ENCODE measurements around the gene PI3. TPM values are rescaled to one million over a fixed set of nuclear protein-coding genes. Genes with fewer than 3 reads are reported as not detected.

The PI3 gene
- total and polyA plus RNA-seq, 2 of the 8 experiments (the other 6 are each of a cell fraction or from before 2014, with no cell fraction given) = not detected

DNA sequence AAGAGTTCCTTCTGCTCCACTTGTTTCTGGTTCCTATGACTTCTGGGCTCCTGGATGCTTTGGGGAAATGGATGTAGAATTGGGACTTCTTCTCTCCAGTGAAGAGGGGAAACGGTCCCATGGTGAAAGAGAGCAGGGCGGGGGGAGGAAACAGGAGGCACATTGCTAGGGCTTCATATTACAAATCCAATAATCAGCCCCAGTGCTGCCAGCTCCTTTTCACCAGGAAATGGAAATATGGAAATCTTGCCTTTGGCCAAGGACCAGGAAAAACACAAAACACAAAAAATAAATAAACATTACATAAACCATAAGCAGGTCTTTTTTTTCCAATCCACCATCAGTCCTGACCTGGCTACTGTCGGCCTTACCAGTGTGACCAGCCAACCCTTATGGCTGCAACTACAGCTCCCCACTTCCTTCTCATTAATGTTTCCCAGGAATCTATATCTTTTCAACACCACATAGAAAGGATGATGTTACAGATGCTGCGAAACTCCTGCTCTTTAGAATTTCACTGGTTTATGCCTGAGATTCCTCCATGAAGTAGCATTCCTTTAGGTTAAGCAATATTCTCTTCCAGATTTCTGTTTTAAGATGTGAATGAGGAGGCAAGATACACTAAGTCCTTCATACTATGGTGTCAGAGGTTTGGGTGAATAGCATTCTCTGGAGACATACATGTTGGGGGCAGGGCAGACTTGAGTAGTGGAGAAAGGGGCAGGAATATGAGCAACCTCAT lies 2.0 kb downstream of the PI3 start (continued):
- TF ChIP-seq, protein P1, sequence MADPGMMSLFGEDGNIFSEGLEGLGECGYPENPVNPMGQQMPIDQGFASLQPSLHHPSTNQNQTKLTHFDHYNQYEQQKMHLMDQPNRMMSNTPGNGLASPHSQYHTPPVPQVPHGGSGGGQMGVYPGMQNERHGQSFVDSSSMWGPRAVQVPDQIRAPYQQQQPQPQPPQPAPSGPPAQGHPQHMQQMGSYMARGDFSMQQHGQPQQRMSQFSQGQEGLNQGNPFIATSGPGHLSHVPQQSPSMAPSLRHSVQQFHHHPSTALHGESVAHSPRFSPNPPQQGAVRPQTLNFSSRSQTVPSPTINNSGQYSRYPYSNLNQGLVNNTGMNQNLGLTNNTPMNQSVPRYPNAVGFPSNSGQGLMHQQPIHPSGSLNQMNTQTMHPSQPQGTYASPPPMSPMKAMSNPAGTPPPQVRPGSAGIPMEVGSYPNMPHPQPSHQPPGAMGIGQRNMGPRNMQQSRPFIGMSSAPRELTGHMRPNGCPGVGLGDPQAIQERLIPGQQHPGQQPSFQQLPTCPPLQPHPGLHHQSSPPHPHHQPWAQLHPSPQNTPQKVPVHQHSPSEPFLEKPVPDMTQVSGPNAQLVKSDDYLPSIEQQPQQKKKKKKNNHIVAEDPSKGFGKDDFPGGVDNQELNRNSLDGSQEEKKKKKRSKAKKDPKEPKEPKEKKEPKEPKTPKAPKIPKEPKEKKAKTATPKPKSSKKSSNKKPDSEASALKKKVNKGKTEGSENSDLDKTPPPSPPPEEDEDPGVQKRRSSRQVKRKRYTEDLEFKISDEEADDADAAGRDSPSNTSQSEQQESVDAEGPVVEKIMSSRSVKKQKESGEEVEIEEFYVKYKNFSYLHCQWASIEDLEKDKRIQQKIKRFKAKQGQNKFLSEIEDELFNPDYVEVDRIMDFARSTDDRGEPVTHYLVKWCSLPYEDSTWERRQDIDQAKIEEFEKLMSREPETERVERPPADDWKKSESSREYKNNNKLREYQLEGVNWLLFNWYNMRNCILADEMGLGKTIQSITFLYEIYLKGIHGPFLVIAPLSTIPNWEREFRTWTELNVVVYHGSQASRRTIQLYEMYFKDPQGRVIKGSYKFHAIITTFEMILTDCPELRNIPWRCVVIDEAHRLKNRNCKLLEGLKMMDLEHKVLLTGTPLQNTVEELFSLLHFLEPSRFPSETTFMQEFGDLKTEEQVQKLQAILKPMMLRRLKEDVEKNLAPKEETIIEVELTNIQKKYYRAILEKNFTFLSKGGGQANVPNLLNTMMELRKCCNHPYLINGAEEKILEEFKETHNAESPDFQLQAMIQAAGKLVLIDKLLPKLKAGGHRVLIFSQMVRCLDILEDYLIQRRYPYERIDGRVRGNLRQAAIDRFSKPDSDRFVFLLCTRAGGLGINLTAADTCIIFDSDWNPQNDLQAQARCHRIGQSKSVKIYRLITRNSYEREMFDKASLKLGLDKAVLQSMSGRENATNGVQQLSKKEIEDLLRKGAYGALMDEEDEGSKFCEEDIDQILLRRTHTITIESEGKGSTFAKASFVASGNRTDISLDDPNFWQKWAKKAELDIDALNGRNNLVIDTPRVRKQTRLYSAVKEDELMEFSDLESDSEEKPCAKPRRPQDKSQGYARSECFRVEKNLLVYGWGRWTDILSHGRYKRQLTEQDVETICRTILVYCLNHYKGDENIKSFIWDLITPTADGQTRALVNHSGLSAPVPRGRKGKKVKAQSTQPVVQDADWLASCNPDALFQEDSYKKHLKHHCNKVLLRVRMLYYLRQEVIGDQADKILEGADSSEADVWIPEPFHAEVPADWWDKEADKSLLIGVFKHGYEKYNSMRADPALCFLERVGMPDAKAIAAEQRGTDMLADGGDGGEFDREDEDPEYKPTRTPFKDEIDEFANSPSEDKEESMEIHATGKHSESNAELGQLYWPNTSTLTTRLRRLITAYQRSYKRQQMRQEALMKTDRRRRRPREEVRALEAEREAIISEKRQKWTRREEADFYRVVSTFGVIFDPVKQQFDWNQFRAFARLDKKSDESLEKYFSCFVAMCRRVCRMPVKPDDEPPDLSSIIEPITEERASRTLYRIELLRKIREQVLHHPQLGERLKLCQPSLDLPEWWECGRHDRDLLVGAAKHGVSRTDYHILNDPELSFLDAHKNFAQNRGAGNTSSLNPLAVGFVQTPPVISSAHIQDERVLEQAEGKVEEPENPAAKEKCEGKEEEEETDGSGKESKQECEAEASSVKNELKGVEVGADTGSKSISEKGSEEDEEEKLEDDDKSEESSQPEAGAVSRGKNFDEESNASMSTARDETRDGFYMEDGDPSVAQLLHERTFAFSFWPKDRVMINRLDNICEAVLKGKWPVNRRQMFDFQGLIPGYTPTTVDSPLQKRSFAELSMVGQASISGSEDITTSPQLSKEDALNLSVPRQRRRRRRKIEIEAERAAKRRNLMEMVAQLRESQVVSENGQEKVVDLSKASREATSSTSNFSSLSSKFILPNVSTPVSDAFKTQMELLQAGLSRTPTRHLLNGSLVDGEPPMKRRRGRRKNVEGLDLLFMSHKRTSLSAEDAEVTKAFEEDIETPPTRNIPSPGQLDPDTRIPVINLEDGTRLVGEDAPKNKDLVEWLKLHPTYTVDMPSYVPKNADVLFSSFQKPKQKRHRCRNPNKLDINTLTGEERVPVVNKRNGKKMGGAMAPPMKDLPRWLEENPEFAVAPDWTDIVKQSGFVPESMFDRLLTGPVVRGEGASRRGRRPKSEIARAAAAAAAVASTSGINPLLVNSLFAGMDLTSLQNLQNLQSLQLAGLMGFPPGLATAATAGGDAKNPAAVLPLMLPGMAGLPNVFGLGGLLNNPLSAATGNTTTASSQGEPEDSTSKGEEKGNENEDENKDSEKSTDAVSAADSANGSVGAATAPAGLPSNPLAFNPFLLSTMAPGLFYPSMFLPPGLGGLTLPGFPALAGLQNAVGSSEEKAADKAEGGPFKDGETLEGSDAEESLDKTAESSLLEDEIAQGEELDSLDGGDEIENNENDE (IDR thresholded peaks at IDR 0.05; ENCODE audit: insufficient replicate concordance, low read length) = no peak
- TF ChIP-seq POLR2A (IDR thresholded peaks at IDR 0.05; ENCODE audit: control extremely low read depth in 1 of 2, low read depth in 2 of 2, low read length in 2 of 2) = no peak
- TF ChIP-seq, protein P2, sequence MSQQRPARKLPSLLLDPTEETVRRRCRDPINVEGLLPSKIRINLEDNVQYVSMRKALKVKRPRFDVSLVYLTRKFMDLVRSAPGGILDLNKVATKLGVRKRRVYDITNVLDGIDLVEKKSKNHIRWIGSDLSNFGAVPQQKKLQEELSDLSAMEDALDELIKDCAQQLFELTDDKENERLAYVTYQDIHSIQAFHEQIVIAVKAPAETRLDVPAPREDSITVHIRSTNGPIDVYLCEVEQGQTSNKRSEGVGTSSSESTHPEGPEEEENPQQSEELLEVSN (IDR thresholded peaks at IDR 0.05) = no peak
- TF ChIP-seq CBX5 (IDR thresholded peaks at IDR 0.05; ENCODE audit: low read depth, low read length) = no peak
- no peak for TF ChIP-seq KDM5A (IDR thresholded peaks at IDR 0.05; ENCODE audit: low read length)
- no peak for TF ChIP-seq SP1 (IDR thresholded peaks at IDR 0.05; ENCODE audit: low read depth, low read length)
- TF ChIP-seq RXRA (IDR thresholded peaks at IDR 0.05; ENCODE audit: insufficient read depth, low read depth, low read length) = no peak
- no peak for TF ChIP-seq ZNF274 (IDR thresholded peaks at IDR 0.05; ENCODE audit: borderline replicate concordance, extremely low read depth, low read length)
- TF ChIP-seq KDM1A (IDR thresholded peaks at IDR 0.05; ENCODE audit: borderline replicate concordance, low read length) = no peak
- TF ChIP-seq GTF2F1 (IDR thresholded peaks at IDR 0.05; ENCODE audit: borderline replicate concordance, low read depth, low read length) = no peak
- TF ChIP-seq SP2 (IDR thresholded peaks at IDR 0.05; ENCODE audit: low read length) = no peak
